GM12878 (cell line): ENCODE data around the gene SPACA5. TPM values are rescaled to one million over a fixed set of nuclear protein-coding genes. Genes with fewer than 3 reads are reported as not detected.

Experiments
- ATAC-seq: fragments of 200-7000 bp; cut with Tn5 transposase; 3 replicates; pipeline ENCODE4 v1.9.1; 2020; ENCODE audit warnings: mild to moderate bottlenecking, moderate library complexity
- BruUV-seq: library from RNA; stranded (reverse); fragments of 400-500 nt; replicated peaks from 2 replicates; lab custom pipeline; 2021; lab: Mats Ljungman, UMichigan
- CTCF ChIA-PET: fragments of 300-600 bp; sonication (Branson Sonifier 250); formaldehyde crosslinking; extraction: SDS; loops from one replicate; lab custom pipeline; 2021; ENCODE audit warnings: inconsistent platforms; lab: Yijun Ruan, JAX
- POLR2A ChIA-PET: fragments of 350-600 bp; formaldehyde crosslinking; extraction: SDS; loops from one replicate; lab custom pipeline; 2021; ENCODE audit warnings: inconsistent platforms; lab: Charles Lee
- RAD21 ChIA-PET: fragments of 300-600 bp; sonication (Branson Sonifier 250); formaldehyde crosslinking; loops from one replicate; lab custom pipeline; 2023; ENCODE audit warnings: antibody characterized with exemption; ENCODE audit not compliant: unreplicated experiment; lab: Charles Lee
- SMC1A ChIA-PET: fragments of 300-600 bp; sonication (Branson Sonifier 250); formaldehyde crosslinking; loops from one replicate; lab custom pipeline; 2023; ENCODE audit not compliant: unreplicated experiment, uncharacterized antibody; lab: Charles Lee
- DNase-seq: peaks from one replicate; pipeline ENCODE4 v3.0.0-alpha.2; 2011; ENCODE audit warnings: low read depth, low spot score
- FAIRE-seq: peaks from 3 replicates; lab custom pipeline; 2011; peaks lifted over from hg19 to GRCh38; lab: Jason Lieb, UNC
- H2AFZ ChIP-seq: 2 replicates; pipeline ENCODE4 v1.6.0; 2011; ENCODE audit warnings: low read depth, low read length, control low read depth; ENCODE audit not compliant: control insufficient read depth
- H3K27ac ChIP-seq: 2 replicates; pipeline ENCODE4 v1.5.1; 2011; ENCODE audit warnings: control low read depth; ENCODE audit not compliant: control insufficient read depth, insufficient read depth
- H3K27me3 ChIP-seq, 2 experiments: replicated peaks in 1 of 2; 2 replicates each; pipeline versions ENCODE4 v1.6.0 to v1.6.1; 2011; ENCODE audit warnings: low read length in 1 of 2; ENCODE audit not compliant: control insufficient read depth in 2 of 2, insufficient read depth in 2 of 2
- H3K36me3 ChIP-seq, 2 experiments: 2 replicates each; pipeline ENCODE4 v1.5.1; 2011; ENCODE audit warnings: low read length in 1 of 2; ENCODE audit not compliant: control insufficient read depth in 2 of 2, insufficient read depth in 2 of 2
- H3K4me1 ChIP-seq: 2 replicates; pipeline ENCODE4 v1.6.1; 2011; ENCODE audit warnings: mild to moderate bottlenecking, low read length, moderate library complexity, mixed read lengths; ENCODE audit not compliant: control insufficient read depth, insufficient read depth
- H3K4me2 ChIP-seq: 2 replicates; pipeline ENCODE4 v1.6.0; 2011; ENCODE audit warnings: control low read depth; ENCODE audit not compliant: control insufficient read depth, insufficient read depth
- H3K4me3 ChIP-seq: fragments of 200-600 bp; sonication (generic); 2 replicates; pipeline ENCODE4 v1.5.1; 2016
- H3K79me2 ChIP-seq: 2 replicates; pipeline ENCODE4 v1.6.0; 2011; ENCODE audit warnings: low read length; ENCODE audit not compliant: control insufficient read depth, insufficient read depth
- H3K9ac ChIP-seq: 2 replicates; pipeline ENCODE4 v1.8.0; 2011; ENCODE audit warnings: low read length, control low read depth, mixed read lengths; ENCODE audit not compliant: control insufficient read depth, insufficient read depth
- H3K9me3 ChIP-seq: replicated peaks from 3 replicates; pipeline ENCODE4 v1.5.1; 2011; ENCODE audit warnings: mild to moderate bottlenecking, low read length; ENCODE audit not compliant: control insufficient read depth, insufficient read depth
- H4K20me1 ChIP-seq: 2 replicates; pipeline ENCODE4 v1.6.0; 2011; ENCODE audit not compliant: control insufficient read depth, insufficient read depth
- ATF3 ChIP-seq: IDR thresholded peaks from 2 replicates; pipeline ENCODE4 v1.6.1; 2011; ENCODE audit warnings: low read depth, mild to moderate bottlenecking, low read length, moderate library complexity, borderline replicate concordance; ENCODE audit errors: extremely low read depth
- BCL11A ChIP-seq: IDR thresholded peaks from 2 replicates; pipeline ENCODE4 v1.6.1; 2011; ENCODE audit warnings: low read depth, low read length
- CHD4 ChIP-seq: fragments of 200-600 bp; sonication (generic); IDR thresholded peaks from 2 replicates; pipeline ENCODE4 v1.6.1; 2016; ENCODE audit warnings: mild to moderate bottlenecking
- EP300 ChIP-seq, 2 experiments: fragments of 150-350 bp in 1 of 2; IDR thresholded peaks; 2 replicates each; pipeline ENCODE4 v1.6.1; 2011 to 2012; ENCODE audit warnings: low read depth in 2 of 2, low read length in 2 of 2, borderline replicate concordance in 1 of 2, improper control_type of control experiment in 1 of 2, inconsistent platforms in 1 of 2; ENCODE audit not compliant: control insufficient read depth in 1 of 2
- FOS ChIP-seq: IDR thresholded peaks from 3 replicates; pipeline ENCODE4 v1.6.1; 2011; ENCODE audit warnings: borderline replicate concordance; ENCODE audit not compliant: insufficient read length; ENCODE audit errors: extremely low read depth
- HDAC6 ChIP-seq: fragments of 200-600 bp; sonication (generic); IDR thresholded peaks from one replicate; pipeline ENCODE4 v1.8.0; 2017; ENCODE audit warnings: antibody characterized with exemption; ENCODE audit not compliant: unreplicated experiment
- MLLT1 ChIP-seq: fragments of 450-650 bp; IDR thresholded peaks from 2 replicates; pipeline ENCODE4 v1.6.1; 2016; ENCODE audit warnings: mild to moderate bottlenecking
- MYB ChIP-seq: fragments of 150-350 bp; IDR thresholded peaks from 2 replicates; pipeline ENCODE4 v1.6.1; 2014; ENCODE audit warnings: mild to moderate bottlenecking, low read depth, low read length, borderline replicate concordance
- NFYA ChIP-seq: IDR thresholded peaks from 2 replicates; pipeline ENCODE4 v1.6.1; 2011; ENCODE audit warnings: low read depth, mild to moderate bottlenecking, low read length, improper control_type of control experiment, borderline replicate concordance
- NR2C2 ChIP-seq: IDR thresholded peaks from 2 replicates; pipeline ENCODE4 v1.6.1; 2011; ENCODE audit warnings: borderline replicate concordance, low read depth; ENCODE audit not compliant: control insufficient read depth, insufficient read length
- NR2F1 ChIP-seq: fragments of 450-650 bp; conservative IDR thresholded peaks from 2 replicates; pipeline ENCODE4 v1.6.1; 2017; ENCODE audit warnings: mild to moderate bottlenecking
- PAX8 ChIP-seq: fragments of 450-650 bp; IDR thresholded peaks from 2 replicates; pipeline ENCODE4 v1.6.1; 2017; ENCODE audit warnings: mild to moderate bottlenecking, moderate library complexity
- POU2F2 ChIP-seq: IDR thresholded peaks from 3 replicates; pipeline ENCODE4 v1.6.1; 2011; ENCODE audit warnings: low read depth, mild to moderate bottlenecking, low read length, borderline replicate concordance
- RBBP5 ChIP-seq: fragments of 200-600 bp; sonication (generic); conservative IDR thresholded peaks from 2 replicates; pipeline ENCODE4 v1.6.1; 2016
- SIN3A ChIP-seq: IDR thresholded peaks from 2 replicates; pipeline ENCODE4 v1.6.1; 2012; ENCODE audit warnings: low read depth, low read length, improper control_type of control experiment
- SMC3 ChIP-seq: IDR thresholded peaks from 2 replicates; pipeline ENCODE4 v1.6.1; 2011; ENCODE audit warnings: low read length, improper control_type of control experiment, borderline replicate concordance
- STAT3 ChIP-seq: IDR thresholded peaks from 2 replicates; pipeline ENCODE4 v1.6.1; 2011; ENCODE audit warnings: low read depth, low read length, improper control_type of control experiment
- WGBS: methylation state at CpG from one replicate; pipeline ENCODE4 v1.1.6; 2016; ENCODE audit warnings: low lambda C conversion rate; ENCODE audit not compliant: insufficient replicate concordance, insufficient coverage; ENCODE audit errors: missing lambda C conversion rate; 5-methylcytosine and 5-hydroxymethylcytosine counted together
- in situ Hi-C: fragments of 300-500 bp; cut with MboI; formaldehyde crosslinking; loops from 9 replicates; pipeline ENCODE4 v1.14.3; 2018; ENCODE audit warnings: mixed read lengths
- intact Hi-C: fragments of 100-400 bp; cut with micrococcal nuclease; formaldehyde crosslinking; loops from one replicate; pipeline ENCODE4 v1.14.2; 2022; ENCODE audit not compliant: unreplicated experiment
- polyA plus RNA-seq, 11 experiments: library from polyadenylated mRNA; depleted of rRNA in 4 of 11; unstranded in 6 of 11; stranded (reverse) in 5 of 11; fragments of >200 nt; fragmentation: Nextera tagmentation in 4 of 11; fragmentation: Illumina TruSeq in 1 of 11; extraction: Ambion mirVana in 4 of 11; extraction: Trizol in 1 of 11; gene quantifications; 1 replicate in 1 of 11; 2 replicates in 10 of 11; pipeline versions ENCODE4 v1.2.1 to v1.2.3, GENCODE V29; 2011 to 2016; ENCODE audit warnings: inconsistent platforms in 2 of 11, missing spikeins in 2 of 11, low read depth in 1 of 11
- total RNA-seq, 4 experiments: library from RNA; depleted of rRNA in 3 of 4; stranded (reverse); fragments of >200 nt in 3 of 4; fragmentation: Illumina TruSeq in 1 of 4; extraction: Trizol in 1 of 4; gene quantifications; 2 replicates each; pipeline versions ENCODE4 v1.2.1 to v1.2.3, GENCODE V29; 2013 to 2021

SPACA5 gene
- total and polyA plus RNA-seq, 10 of the 15 experiments (the other 5 are each of a cell fraction or from before 2014, with no cell fraction given), result 0.18 to 0.97 (median 0.25) TPM; not detected in 4

GRCh38 chrX:48002929-48003328, 3.9 kb upstream of the SPACA5 start:
- Histone ChIP-seq H3K4me2 (peak overlapping the region; percentile 60; the same call in 1 of the 2 replicates), H3K27me3 (no peaks in the 10 kb centered on the region), H3K9me3 (peaks cover 1% of the 10 kb centered on the region; the same call in 1 of the 3 replicates), H2AFZ (no peak overlapping the region), H3K9ac (peak overlapping the region; percentile 82; the same call in 1 of the 2 replicates), H3K4me3 (peak overlapping the region; percentile 1; the same call in 1 of the 2 replicates), H3K36me3 (no peaks in the 10 kb centered on the region), H4K20me1 (no peaks in the 10 kb centered on the region), H3K79me2 (peaks cover 15% of the 10 kb centered on the region), H3K27ac (no peak overlapping the region; the same call in 1 of the 2 replicates), H3K4me1 (no peaks in the 10 kb centered on the region)
- ATAC-seq (no peak), DNase-seq (no peak), FAIRE-seq (no peak)
- ChIA-PET POLR2A (no interaction called here), RAD21 (no interaction called here), SMC1A (no interaction called here), CTCF (no interaction called here)
- intact Hi-C loops, result no loop called here
- WGBS, result 8% methylated on average over 7 of the region's 7 CpGs
- in situ Hi-C loops, result no loop called here
- TF ChIP-seq RBBP5 (no peak), ATF3 (no peak), STAT3 (no peak), PAX8 (no peak), MLLT1 (no peak), HDAC6 (no peak), BCL11A (no peak), SIN3A (no peak), NR2C2 (no peak), FOS (no peak), MYB (no peak), NFYA (no peak), POU2F2 (no peak), CHD4 (no peak), NR2F1 (no peak), EP300 (IDR thresholded peaks at IDR 0.05; ENCODE audit: borderline replicate concordance in 1 of 2, control insufficient read depth in 1 of 2, low read depth in 2 of 2, low read length in 2 of 2) (no peak), SMC3 (no peak)
- no TSS peak for BruUV-seq
